HEK293 (cell line): ENCODE data around the gene PTPRO.

Experiments
- CTCF ChIA-PET: fragments of 350-600 bp; formaldehyde crosslinking; extraction: SDS; loops from one replicate; lab custom pipeline; 2021; ENCODE audit warnings: antibody characterized with exemption; lab: Yijun Ruan, JAX
- POLR2A ChIA-PET: fragments of 300-600 bp; formaldehyde crosslinking; extraction: SDS; loops from one replicate; lab custom pipeline; 2020; ENCODE audit warnings: antibody characterized with exemption, inconsistent platforms; lab: Yijun Ruan, JAX
- H3K27ac ChIP-seq: fragments of 200-500 bp; sonication (Bioruptor generic); 2 replicates; pipeline ENCODE4 v1.5.1; 2014; ENCODE audit warnings: low read depth, low read length, control low read depth, inconsistent platforms; ENCODE audit errors: extremely low read depth
- H3K36me3 ChIP-seq, 2 experiments: fragments of 200-500 bp in 1 of 2; sonication (Bioruptor generic) in 1 of 2; 1 replicate in 1 of 2; 2 replicates in 1 of 2; pipeline ENCODE4 v1.5.1; 2014 to 2017; ENCODE audit warnings: inconsistent platforms in 2 of 2, low read length in 2 of 2; ENCODE audit not compliant: control insufficient read depth in 2 of 2, insufficient read depth in 1 of 2
- H3K4me1 ChIP-seq: fragments of 200-500 bp; sonication (Bioruptor generic); 2 replicates; pipeline ENCODE4 v1.5.1; 2014; ENCODE audit warnings: mild to moderate bottlenecking, low read length, inconsistent platforms; ENCODE audit not compliant: control insufficient read depth, insufficient read depth
- H3K4me3 ChIP-seq: 2 replicates; pipeline ENCODE4 v1.5.1; 2011; ENCODE audit warnings: low read depth, mild to moderate bottlenecking, control low read depth, low read length, moderate library complexity
- H3K9me3 ChIP-seq: fragments of 200-500 bp; sonication (Bioruptor generic); 2 replicates; pipeline ENCODE4 v1.5.1; 2014; ENCODE audit warnings: low read depth, low read length, inconsistent platforms; ENCODE audit not compliant: control insufficient read depth, insufficient read depth
- AEBP2 ChIP-seq: fragments of 450-650 bp; formaldehyde crosslinking; IDR thresholded peaks from 2 replicates; pipeline ENCODE4 v1.5.1; 2016; ENCODE audit warnings: missing biosample characterization, missing genetic modification characterization, borderline replicate concordance
- GLI2 ChIP-seq: fragments of 450-650 bp; formaldehyde crosslinking; IDR thresholded peaks from 2 replicates; pipeline ENCODE4; 2017; ENCODE audit warnings: missing biosample characterization, missing genetic modification characterization, low read depth, borderline replicate concordance
- WT1 ChIP-seq: fragments of 450-650 bp; formaldehyde crosslinking; IDR thresholded peaks from 2 replicates; pipeline ENCODE4 v1.5.1; 2016; ENCODE audit warnings: missing biosample characterization, missing genetic modification characterization
- ZBTB1 ChIP-seq: fragments of 450-650 bp; formaldehyde crosslinking; IDR thresholded peaks from 2 replicates; pipeline ENCODE4 v1.5.1; 2016; ENCODE audit warnings: missing biosample characterization, missing genetic modification characterization
- ZNF2 ChIP-seq: fragments of 450-650 bp; formaldehyde crosslinking; IDR thresholded peaks from 2 replicates; pipeline ENCODE4 v1.5.1; 2016; ENCODE audit warnings: missing biosample characterization, missing genetic modification characterization
- ZNF202 ChIP-seq: fragments of 450-650 bp; formaldehyde crosslinking; IDR thresholded peaks from 2 replicates; pipeline ENCODE4 v1.5.1; 2016; ENCODE audit warnings: missing biosample characterization, missing genetic modification characterization, borderline replicate concordance
- ZNF24 ChIP-seq: fragments of 450-650 bp; formaldehyde crosslinking; IDR thresholded peaks from 2 replicates; pipeline ENCODE4 v1.5.1; 2016; ENCODE audit warnings: missing biosample characterization, missing genetic modification characterization
- ZNF248 ChIP-seq: fragments of 450-650 bp; formaldehyde crosslinking; IDR thresholded peaks from 2 replicates; pipeline ENCODE4 v1.5.1; 2017; ENCODE audit warnings: missing biosample characterization, missing genetic modification characterization
- ZNF280C ChIP-seq: fragments of 450-650 bp; formaldehyde crosslinking; IDR thresholded peaks from 2 replicates; pipeline ENCODE4 v1.5.1; 2016; ENCODE audit warnings: missing biosample characterization, missing genetic modification characterization
- ZNF292 ChIP-seq: fragments of 450-650 bp; formaldehyde crosslinking; IDR thresholded peaks from 2 replicates; pipeline ENCODE4 v1.5.1; 2016; ENCODE audit warnings: low read depth, missing biosample characterization, missing genetic modification characterization, borderline replicate concordance
- ZNF335 ChIP-seq: fragments of 450-650 bp; formaldehyde crosslinking; conservative IDR thresholded peaks from 2 replicates; pipeline ENCODE4 v1.5.1; 2016; ENCODE audit warnings: missing biosample characterization, missing genetic modification characterization
- ZNF394 ChIP-seq: fragments of 450-650 bp; formaldehyde crosslinking; IDR thresholded peaks from 2 replicates; pipeline ENCODE4 v1.5.1; 2016; ENCODE audit warnings: missing biosample characterization, missing genetic modification characterization, mild to moderate bottlenecking, moderate library complexity, borderline replicate concordance
- ZNF404 ChIP-seq: fragments of 450-650 bp; formaldehyde crosslinking; IDR thresholded peaks from 2 replicates; pipeline ENCODE4 v1.5.1; 2017; ENCODE audit warnings: missing biosample characterization, missing genetic modification characterization
- ZNF518A ChIP-seq: fragments of 450-650 bp; formaldehyde crosslinking; conservative IDR thresholded peaks from 2 replicates; pipeline ENCODE4 v1.5.1; 2016; ENCODE audit warnings: low read depth, missing biosample characterization, missing genetic modification characterization
- ZNF530 ChIP-seq: fragments of 450-650 bp; formaldehyde crosslinking; IDR thresholded peaks from 2 replicates; pipeline ENCODE4 v1.5.1; 2016; ENCODE audit warnings: low read depth, missing biosample characterization, missing genetic modification characterization
- ZNF555 ChIP-seq: fragments of 450-650 bp; formaldehyde crosslinking; conservative IDR thresholded peaks from 2 replicates; pipeline ENCODE4 v1.5.1; 2017; ENCODE audit warnings: missing biosample characterization, mild to moderate bottlenecking, missing genetic modification characterization, inconsistent platforms
- ZNF626 ChIP-seq: fragments of 450-650 bp; sonication (Bioruptor Pico); formaldehyde crosslinking; IDR thresholded peaks from 2 replicates; pipeline ENCODE4 v1.5.1; 2018; ENCODE audit warnings: missing biosample characterization, missing genetic modification characterization, inconsistent platforms
- ZNF707 ChIP-seq: fragments of 450-650 bp; formaldehyde crosslinking; IDR thresholded peaks from 2 replicates; pipeline ENCODE4 v1.5.1; 2016; ENCODE audit warnings: missing biosample characterization, missing genetic modification characterization
- ZNF777 ChIP-seq: fragments of 450-650 bp; formaldehyde crosslinking; IDR thresholded peaks from 2 replicates; pipeline ENCODE4 v1.5.1; 2017; ENCODE audit warnings: missing biosample characterization, missing genetic modification characterization, borderline replicate concordance
- ZSCAN23 ChIP-seq: fragments of 450-650 bp; formaldehyde crosslinking; IDR thresholded peaks from 2 replicates; pipeline ENCODE4 v1.5.1; 2016; ENCODE audit warnings: missing biosample characterization, missing genetic modification characterization
- ZSCAN30 ChIP-seq: fragments of 450-650 bp; IDR thresholded peaks from 2 replicates; pipeline ENCODE4 v1.5.1; 2018; ENCODE audit warnings: missing biosample characterization, mild to moderate bottlenecking, missing genetic modification characterization, moderate library complexity

PTPRO gene

GRCh38 chr12:15541996-15542631 is 219.8 kb downstream of the PTPRO start:
- no peaks in the 10 kb centered on the region for H3K9me3 ChIP-seq
- 0 out of 2 replicates have a peak, but pooled peaks cover 3% of the 10 kb centered on the region for H3K4me1 ChIP-seq
- H3K27ac ChIP-seq: no peak overlapping the region
- ChIA-PET CTCF (no interaction called here), POLR2A (no interaction called here)
- H3K4me3 ChIP-seq: no peak overlapping the region
- TF ChIP-seq ZNF555 (tag by site-specific recombination) (no peak), ZNF707 (tag by site-specific recombination) (no peak), ZNF280C (tag by site-specific recombination) (no peak), ZNF202 (tag by site-specific recombination) (no peak)
- H3K36me3 ChIP-seq: no peaks in the 10 kb centered on the region

GRCh38 chr12:15543347-15543746 is 221.0 kb downstream of the PTPRO start:
- H3K9me3 ChIP-seq: no peaks in the 10 kb centered on the region
- H3K4me1 ChIP-seq: 0 out of 2 replicates have a peak, but pooled peaks cover 3% of the 10 kb centered on the region
- ChIA-PET CTCF (interaction anchor here (0.6 kb wide), 1 partner anchor 568 kb away, joined by 3 read pairs; no protein-coding TSS in a partner anchor), POLR2A (no interaction called here)
- no peaks in the 10 kb centered on the region for H3K36me3 ChIP-seq
- TF ChIP-seq ZSCAN30 (tag by site-specific recombination) (no peak), ZNF518A (tag by site-specific recombination) (no peak), ZNF777 (tag by site-specific recombination) (no peak), ZNF404 (tag by site-specific recombination) (no peak), ZNF248 (tag by site-specific recombination) (no peak), ZNF530 (tag by site-specific recombination) (no peak), GLI2 (tag by site-specific recombination) (no peak), ZNF394 (tag by site-specific recombination) (no peak), ZBTB1 (no peak), WT1 (tag by site-specific recombination) (no peak), ZNF626 (no peak), ZNF335 (tag by site-specific recombination) (no peak), ZSCAN23 (no peak), ZNF292 (no peak), ZNF2 (tag by site-specific recombination) (no peak), AEBP2 (tag by site-specific recombination) (no peak), ZNF24 (tag by site-specific recombination) (no peak)
- no peak overlapping the region for H3K27ac ChIP-seq
- H3K4me3 ChIP-seq: no peak overlapping the region
